ENCODE measurements around the gene SMIM5. TPM values are rescaled to one million over a fixed set of nuclear protein-coding genes. Genes with fewer than 3 reads are reported as not detected.

Gene SMIM5
- polyA plus RNA-seq, 2 of the 4 experiments (the other 2 are of a cell fraction): 0.15 to 0.25 TPM

- peak overlapping the region; percentile 91 to 92 for H3K27ac ChIP-seq
- H3K4me3 ChIP-seq: peak overlapping the region; percentile 25; the same call in 1 of the 3 replicates
- H3K4me1 ChIP-seq: peaks cover 31% of the 10 kb centered on the region
- ChIA-PET CTCF (interaction anchor here (1.5 to 51.3 kb wide), 7 partner anchors 0 to 98 kb away, joined by 3 to 2254 read pairs (median 19); partner anchors contain the start of genes GALK1, RECQL5, SAP30BP and SMIM5), POLR2A (interaction anchor here (0.9 to 2.8 kb wide), 4 partner anchors 14 to 133 kb away, joined by 3 to 15 read pairs (median 6); partner anchors contain the start of genes RECQL5 and SMIM5)
- no peaks in the 10 kb centered on the region for H3K9me3 ChIP-seq
- TF ChIP-seq HEYL (CRISPR knock-in tag; IDR thresholded peaks at IDR 0.05) (no peak), FOSB (CRISPR knock-in tag; IDR thresholded peaks at IDR 0.05) (0 out of 2 replicates have a peak, but pooled peaks have one; percentile 2), EHF (CRISPR knock-in tag; IDR thresholded peaks at IDR 0.05) (peak; percentile 8; the same call in 1 of the 2 replicates), ATOH8 (CRISPR knock-in tag; IDR thresholded peaks at IDR 0.05; ENCODE audit: low read depth) (0 out of 2 replicates have a peak, but pooled peaks have one; percentile 4)
- DNase-seq (ENCODE audit: low read depth in 1 of 2, low spot score in 1 of 2) (no peak), ATAC-seq (peak in 1 of 2 experiments; percentile 2; a peak in 1 of 6 replicates), FAIRE-seq (no peak)
- 93% methylated on average over 6 of the region's 6 CpGs for WGBS (ENCODE audit: missing lambda C conversion rate)
- H3K4me2 ChIP-seq: peak overlapping the region; percentile 79
Observed at GRCh38 chr17:75646638-75646992, 13.4 kb downstream of the SMIM5 start.

GRCh38 chr17:75647061-75647460, 13.8 kb downstream of the SMIM5 start:
- FAIRE-seq (no peak), ATAC-seq (no peak)
- TF ChIP-seq CBX8 (IDR thresholded peaks at IDR 0.05) (no peak), ZC3H11A (IDR thresholded peaks at IDR 0.05) (no peak), HES2 (IDR thresholded peaks at IDR 0.05) (no peak), NFE2L2 (conservative IDR thresholded peaks at IDR 0.05; ENCODE audit: low read length) (no peak), CEBPB (IDR thresholded peaks at IDR 0.05) (no peak), RCOR1 (IDR thresholded peaks at IDR 0.05; ENCODE audit: low read depth, low read length) (no peak), HOXA7 (CRISPR knock-in tag; IDR thresholded peaks at IDR 0.05) (no peak)

GRCh38 chr17:75647921-75648320, 14.7 kb downstream of the SMIM5 start:
- DNase-seq (ENCODE audit: low read depth in 1 of 2, low spot score in 1 of 2) (no peak), FAIRE-seq (no peak), ATAC-seq (no peak)
- H3K4me1 ChIP-seq: peaks cover 31% of the 10 kb centered on the region
- no peaks in the 10 kb centered on the region for H3K9me3 ChIP-seq
- 93% methylated on average over 7 of the region's 7 CpGs for WGBS (ENCODE audit: missing lambda C conversion rate)
- TF ChIP-seq FOSL2 (IDR thresholded peaks at IDR 0.05) (no peak), FOSL2 (CRISPR knock-in tag; IDR thresholded peaks at IDR 0.05) (no peak), KDM1A (IDR thresholded peaks at IDR 0.05; ENCODE audit: low read depth) (peak; percentile 41; the same call in 1 of the 2 replicates)
- ChIA-PET POLR2A (no interaction called here), CTCF (interaction anchor here (46.9 to 51.3 kb wide), 3 partner anchors 2 to 97 kb away, joined by 1931 to 2254 read pairs (median 2254); partner anchors contain the start of genes GALK1, RECQL5, SAP30BP and SMIM5)
- H3K4me2 ChIP-seq: no peak overlapping the region
- H3K27ac ChIP-seq: peak overlapping the region in 1 of 2 experiments; percentile 92; a peak in 2 of 6 replicates
- no peak overlapping the region for H3K4me3 ChIP-seq

More at GRCh38 chr17:75647061-75647460, 13.8 kb downstream of the SMIM5 start:
- CTCF ChIA-PET: interaction anchor here (1.5 to 51.3 kb wide), 7 partner anchors 1 to 98 kb away, joined by 3 to 2254 read pairs (median 19); partner anchors contain the start of genes GALK1, RECQL5, SAP30BP and SMIM5
- Histone ChIP-seq H3K4me2 (peak overlapping the region; percentile 79), H3K4me3 (no peak overlapping the region), H3K27ac (peak overlapping the region; percentile 91 to 92), H3K9me3 (no peaks in the 10 kb centered on the region), H3K4me1 (peaks cover 31% of the 10 kb centered on the region)
- WGBS (ENCODE audit: missing lambda C conversion rate): 91% methylated on average over 7 of the region's 7 CpGs
- POLR2A ChIA-PET: interaction anchor here (0.9 to 2.8 kb wide), 4 partner anchors 14 to 133 kb away, joined by 3 to 15 read pairs (median 6); partner anchors contain the start of genes RECQL5 and SMIM5
- no peak for DNase-seq (ENCODE audit: low read depth in 1 of 2, low spot score in 1 of 2)

GRCh38 chr17:75649687-75650086, 16.5 kb downstream of the SMIM5 start:
- DNase-seq (ENCODE audit: low read depth in 1 of 2, low spot score in 1 of 2) (no peak), ATAC-seq (no peak), FAIRE-seq (no peak)
- peaks cover 28% of the 10 kb centered on the region for H3K4me1 ChIP-seq
- TF ChIP-seq TP53 (CRISPR knock-in tag; IDR thresholded peaks at IDR 0.05) (no peak), NPAS2 (CRISPR knock-in tag; IDR thresholded peaks at IDR 0.05; ENCODE audit: borderline replicate concordance) (no peak), RNF2 (IDR thresholded peaks at IDR 0.05; ENCODE audit: borderline replicate concordance, low read depth) (no peak), BCL3 (IDR thresholded peaks at IDR 0.05) (no peak), KDM5A (IDR thresholded peaks at IDR 0.05) (no peak), REST (IDR thresholded peaks at IDR 0.05) (no peak), HES2 (IDR thresholded peaks at IDR 0.05) (no peak)
- ChIA-PET CTCF (interaction anchor here (1.0 to 51.3 kb wide), 7 partner anchors 3 to 95 kb away, joined by 3 to 2254 read pairs (median 45); partner anchors contain the start of genes GALK1, RECQL5, SAP30BP and SMIM5), POLR2A (interaction anchor here (0.7 to 2.1 kb wide), 2 partner anchors 17 to 499 kb away, joined by 3 to 6 read pairs; partner anchors contain the start of genes RECQL5 and SAP30BP)
- H3K4me2 ChIP-seq: no peak overlapping the region
- H3K9me3 ChIP-seq: no peaks in the 10 kb centered on the region
- no peak overlapping the region for H3K4me3 ChIP-seq
- WGBS (ENCODE audit: missing lambda C conversion rate): 91% methylated on average over 6 of the region's 6 CpGs
- H3K27ac ChIP-seq: no peak overlapping the region
